Brain microvascular endothelial cell (primary cell): Measurements from ENCODE around the gene PLAC8L1.

Experiments
- DNase-seq: peaks from one replicate; pipeline ENCODE4 v3.0.0-alpha.2; 2020
- H3K27ac ChIP-seq: fragments of 250-450 bp; sonication (Bioruptor Pico); 2 replicates; pipeline ENCODE4 v1.5.1; 2020; ENCODE audit warnings: mild to moderate bottlenecking, moderate library complexity
- H3K27me3 ChIP-seq: fragments of 250-450 bp; sonication (Bioruptor Pico); replicated peaks from 2 replicates; pipeline ENCODE4 v1.5.1; 2020; ENCODE audit warnings: mild to moderate bottlenecking
- H3K36me3 ChIP-seq: fragments of 250-450 bp; sonication (Bioruptor Pico); replicated peaks from 2 replicates; pipeline ENCODE4 v1.5.1; 2020; ENCODE audit warnings: mild to moderate bottlenecking
- H3K4me3 ChIP-seq: 2 replicates; pipeline ENCODE4 v1.5.1; 2011; ENCODE audit warnings: low read depth, mild to moderate bottlenecking, control low read depth, low read length, moderate library complexity
- in situ Hi-C: cut with HindIII; loops from 2 replicates; pipeline ENCODE4 v1.10.0; 2017; ENCODE audit warnings: low sequenced_read_pairs, low pct_ligation_motif_present
- TF ChIP-seq, protein P1 (sequence below): IDR thresholded peaks from 2 replicates; pipeline ENCODE4 v1.5.1; 2011; ENCODE audit warnings: low read depth, mild to moderate bottlenecking, moderate library complexity, low read length, control low read depth, inconsistent platforms; ENCODE audit errors: missing control alignments

PLAC8L1 gene

DNA sequence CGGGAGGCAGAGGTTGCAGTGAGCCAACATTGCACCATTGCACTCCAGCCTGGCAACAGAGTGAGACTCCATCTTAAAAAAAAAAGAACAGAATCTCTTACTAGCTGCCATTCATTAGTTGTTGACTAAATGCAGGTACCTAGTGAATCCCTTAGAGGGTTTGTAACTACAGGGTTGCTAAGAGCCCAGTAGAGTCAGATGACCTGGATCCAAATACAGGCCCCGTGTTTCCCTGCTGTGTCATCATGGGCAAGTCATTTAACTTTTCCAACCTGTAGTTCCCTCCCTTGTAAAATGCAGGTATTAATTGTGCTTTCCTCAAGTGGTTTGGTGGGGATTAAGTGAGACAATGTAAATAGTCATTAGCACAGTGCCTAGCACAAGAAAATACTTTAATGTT is 32.8 kb downstream of the PLAC8L1 start:
- DNase-seq: no peak
- Histone ChIP-seq H3K4me3 (no peak overlapping the region), H3K27ac (no peak overlapping the region), H3K36me3 (no peaks in the 10 kb centered on the region), H3K27me3 (no peaks in the 10 kb centered on the region)
- TF ChIP-seq, protein P1, sequence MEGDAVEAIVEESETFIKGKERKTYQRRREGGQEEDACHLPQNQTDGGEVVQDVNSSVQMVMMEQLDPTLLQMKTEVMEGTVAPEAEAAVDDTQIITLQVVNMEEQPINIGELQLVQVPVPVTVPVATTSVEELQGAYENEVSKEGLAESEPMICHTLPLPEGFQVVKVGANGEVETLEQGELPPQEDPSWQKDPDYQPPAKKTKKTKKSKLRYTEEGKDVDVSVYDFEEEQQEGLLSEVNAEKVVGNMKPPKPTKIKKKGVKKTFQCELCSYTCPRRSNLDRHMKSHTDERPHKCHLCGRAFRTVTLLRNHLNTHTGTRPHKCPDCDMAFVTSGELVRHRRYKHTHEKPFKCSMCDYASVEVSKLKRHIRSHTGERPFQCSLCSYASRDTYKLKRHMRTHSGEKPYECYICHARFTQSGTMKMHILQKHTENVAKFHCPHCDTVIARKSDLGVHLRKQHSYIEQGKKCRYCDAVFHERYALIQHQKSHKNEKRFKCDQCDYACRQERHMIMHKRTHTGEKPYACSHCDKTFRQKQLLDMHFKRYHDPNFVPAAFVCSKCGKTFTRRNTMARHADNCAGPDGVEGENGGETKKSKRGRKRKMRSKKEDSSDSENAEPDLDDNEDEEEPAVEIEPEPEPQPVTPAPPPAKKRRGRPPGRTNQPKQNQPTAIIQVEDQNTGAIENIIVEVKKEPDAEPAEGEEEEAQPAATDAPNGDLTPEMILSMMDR: no peak
- in situ Hi-C loops: no loop called here

DNA sequence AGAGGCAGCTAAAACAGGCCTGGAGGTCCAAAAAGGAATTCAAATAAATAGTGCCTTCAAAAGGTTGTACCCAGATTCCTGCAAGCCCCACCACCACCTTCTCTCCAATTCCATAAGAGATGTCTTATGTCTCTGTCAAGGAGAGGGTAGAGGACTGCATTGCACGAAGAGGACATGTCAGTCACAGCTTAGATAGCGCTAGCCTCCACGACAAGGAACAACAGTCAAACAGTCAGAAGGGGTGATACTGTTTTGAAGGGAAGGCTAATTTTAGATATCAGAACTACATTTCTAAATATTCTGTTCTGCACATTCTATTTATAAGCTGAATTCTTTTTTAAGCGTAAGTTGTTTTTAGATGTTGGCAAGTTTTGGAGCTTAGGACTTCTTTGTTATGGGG is 34.2 kb downstream of the PLAC8L1 start:
- no peak for DNase-seq
- TF ChIP-seq, protein P1: no peak
- no peak overlapping the region for H3K27ac ChIP-seq
- no peak overlapping the region for H3K4me3 ChIP-seq
- in situ Hi-C loops: no loop called here
- H3K27me3 ChIP-seq: no peaks in the 10 kb centered on the region
- no peaks in the 10 kb centered on the region for H3K36me3 ChIP-seq

DNA sequence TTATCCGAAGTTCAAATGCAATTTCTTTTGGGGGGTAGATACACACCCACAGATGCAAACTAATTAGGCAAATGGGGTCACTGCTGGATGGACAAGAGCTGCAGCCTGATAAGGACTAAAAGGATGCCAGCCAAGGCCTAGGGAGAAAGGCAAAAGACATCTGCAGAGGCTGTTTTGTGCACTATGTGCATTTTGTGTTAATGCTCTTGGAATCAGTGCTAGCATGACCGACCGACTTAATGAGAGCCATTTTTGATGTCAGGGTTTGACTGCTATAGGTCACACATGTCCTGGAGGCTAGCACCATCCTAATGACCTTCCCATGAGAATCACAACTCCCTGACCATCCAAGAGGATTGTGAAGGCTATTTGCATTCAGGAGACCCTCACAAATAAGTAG is 34.6 kb downstream of the PLAC8L1 start:
- TF ChIP-seq, protein P1: no peak
- H3K27me3 ChIP-seq: no peaks in the 10 kb centered on the region
- no peak overlapping the region for H3K4me3 ChIP-seq
- no peaks in the 10 kb centered on the region for H3K36me3 ChIP-seq
- H3K27ac ChIP-seq: no peak overlapping the region
- no peak for DNase-seq
- in situ Hi-C loops: no loop called here

DNA sequence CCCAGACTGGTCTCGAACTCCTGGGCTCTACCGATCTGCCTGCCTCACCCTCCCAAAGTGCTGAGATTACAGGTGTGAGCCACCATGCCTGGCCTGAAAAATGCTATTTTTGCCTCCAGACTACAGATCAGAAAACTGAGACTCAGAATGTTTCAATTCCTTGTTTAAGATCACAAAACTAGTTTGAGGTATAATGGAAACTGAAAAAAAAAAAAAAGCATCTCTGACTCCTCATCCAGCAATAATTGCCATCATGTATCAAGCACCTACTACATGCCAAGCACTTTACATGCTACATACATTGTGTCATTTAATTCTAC is 35.6 kb downstream of the PLAC8L1 start:
- TF ChIP-seq, protein P1: no peak
- Histone ChIP-seq H3K4me3 (no peak overlapping the region), H3K27me3 (no peaks in the 10 kb centered on the region), H3K27ac (no peak overlapping the region), H3K36me3 (no peaks in the 10 kb centered on the region)
- in situ Hi-C loops: no loop called here
- DNase-seq: no peak

DNA sequence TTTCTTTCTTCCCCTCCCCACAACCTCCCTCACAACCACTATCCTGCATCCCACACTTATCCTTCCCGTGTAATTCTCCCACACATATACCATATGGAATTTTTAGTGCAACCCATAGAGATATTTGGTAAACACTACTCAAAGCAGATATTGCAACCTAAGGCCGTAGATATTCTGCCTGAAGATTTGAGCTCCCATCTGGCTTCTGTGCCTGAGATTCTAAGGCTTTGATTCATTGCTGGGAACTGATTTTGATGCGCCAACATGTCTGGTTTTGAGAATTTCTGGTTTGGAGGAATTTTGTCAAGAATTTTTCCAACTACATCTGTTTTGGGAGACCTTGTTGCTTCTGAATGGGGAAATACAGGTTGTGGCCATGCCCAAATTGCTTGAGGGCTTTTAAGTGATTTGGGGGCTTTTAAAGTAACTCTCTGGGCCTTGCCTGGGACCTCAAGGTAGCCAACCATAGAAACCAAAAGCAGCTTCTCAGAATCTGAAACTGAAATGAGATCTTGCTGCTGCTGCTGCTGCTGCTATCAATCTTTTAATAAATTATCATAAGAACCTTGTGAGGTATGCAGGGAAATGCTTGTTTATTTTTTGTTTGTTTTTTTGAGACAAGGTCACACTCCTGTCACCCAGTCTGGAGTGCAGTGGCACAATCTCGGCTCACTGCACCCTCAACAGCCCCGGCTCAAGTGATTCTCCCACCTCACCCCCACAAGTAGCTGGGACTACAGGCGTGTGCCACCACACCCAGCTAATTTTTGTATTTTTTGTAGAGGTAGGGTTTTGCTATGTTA is 36.2 kb downstream of the PLAC8L1 start:
- H3K36me3 ChIP-seq: no peaks in the 10 kb centered on the region
- TF ChIP-seq, protein P1: no peak
- H3K4me3 ChIP-seq: no peak overlapping the region
- no peaks in the 10 kb centered on the region for H3K27me3 ChIP-seq
- DNase-seq: no peak
- no peak overlapping the region for H3K27ac ChIP-seq
- in situ Hi-C loops: no loop called here

DNA sequence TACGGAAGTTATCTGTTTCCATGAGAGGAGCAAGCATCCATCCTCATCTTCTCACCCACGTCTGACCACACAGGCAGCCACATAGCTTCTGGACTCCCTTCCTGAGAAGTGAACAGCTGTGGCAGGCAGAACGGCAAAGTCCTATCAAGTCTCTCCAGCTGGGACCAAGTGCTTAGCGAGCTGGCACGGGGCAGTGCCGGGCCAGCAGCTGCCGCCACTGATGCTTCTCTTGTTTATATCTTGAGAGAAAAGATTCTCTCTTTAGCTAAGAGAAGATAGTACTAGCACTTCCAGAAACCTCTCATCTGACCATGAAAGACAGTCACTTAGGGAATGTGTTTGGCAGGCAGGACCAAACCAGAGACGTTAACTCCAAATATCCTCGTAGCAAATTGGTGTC is 37.2 kb downstream of the PLAC8L1 start:
- in situ Hi-C loops: no loop called here
- Histone ChIP-seq H3K27ac (no peak overlapping the region), H3K36me3 (no peaks in the 10 kb centered on the region), H3K27me3 (no peaks in the 10 kb centered on the region), H3K4me3 (no peak overlapping the region)
- DNase-seq: no peak
- TF ChIP-seq, protein P1: no peak
